ENCODE results near the gene RBM4B. TPM values are rescaled to one million over a fixed set of nuclear protein-coding genes. Genes with fewer than 3 reads are reported as not detected.

Gene RBM4B
- total RNA-seq, 1 experiment from 2014 or later: 14.1 TPM

GRCh38 chr11:66708701-66709100 is 31.0 kb upstream of the RBM4B start:
- Mint-ChIP-seq H3K27ac (no peak overlapping the region), H3K9me3 (no peaks in the 10 kb centered on the region), H3K4me1 (no peaks in the 10 kb centered on the region), H3K36me3 (peaks cover 36% of the 10 kb centered on the region), H3K4me3 (no peak overlapping the region), H3K27me3 (ENCODE audit: low read depth) (no peaks in the 10 kb centered on the region)
- POLR2A ChIA-PET: no interaction called here
- TF ChIP-seq FOXP1 (CRISPR knock-in tag; IDR thresholded peaks at IDR 0.05; ENCODE audit: borderline replicate concordance): no peak
- no peak for TF ChIP-seq CBFB (CRISPR knock-in tag; IDR thresholded peaks at IDR 0.05; ENCODE audit: low read depth)
- no peak for TF ChIP-seq ZSCAN18 (CRISPR knock-in tag; IDR thresholded peaks at IDR 0.05)
- TF ChIP-seq CTCF (IDR thresholded peaks at IDR 0.05): no peak
- TF ChIP-seq IRF2 (CRISPR knock-in tag; IDR thresholded peaks at IDR 0.05; ENCODE audit: borderline replicate concordance, low read depth): no peak
- TF ChIP-seq SMAD3 (CRISPR knock-in tag; IDR thresholded peaks at IDR 0.05; ENCODE audit: borderline replicate concordance): no peak
- CTCF ChIA-PET: no interaction called here
- DNase-seq (ENCODE audit: low spot score): no peak
- no peak for ATAC-seq

- ChIA-PET CTCF (interaction anchor here (0.7 to 1.3 kb wide), 2 partner anchors 13 to 145 kb away, joined by 3 read pairs; no protein-coding TSS in a partner anchor), POLR2A (no interaction called here)
- Mint-ChIP-seq H3K4me3 (no peak overlapping the region), H3K27me3 (ENCODE audit: low read depth) (no peaks in the 10 kb centered on the region), H3K9me3 (no peaks in the 10 kb centered on the region), H3K27ac (no peak overlapping the region), H3K36me3 (peaks cover 32% of the 10 kb centered on the region), H3K4me1 (no peaks in the 10 kb centered on the region)
- ATAC-seq (no peak), DNase-seq (ENCODE audit: low spot score) (no peak)
- TF ChIP-seq OVOL2 (CRISPR knock-in tag; IDR thresholded peaks at IDR 0.05; ENCODE audit: borderline replicate concordance): no peak
- TF ChIP-seq KAT7 (CRISPR knock-in tag; IDR thresholded peaks at IDR 0.05; ENCODE audit: borderline replicate concordance): no peak
- no peak for TF ChIP-seq JUN (CRISPR knock-in tag; IDR thresholded peaks at IDR 0.05)
- no peak for TF ChIP-seq ARID4B (CRISPR knock-in tag; IDR thresholded peaks at IDR 0.05; ENCODE audit: borderline replicate concordance)
- no peak for TF ChIP-seq ZNF396 (CRISPR knock-in tag; IDR thresholded peaks at IDR 0.05; ENCODE audit: borderline replicate concordance)
- no peak for TF ChIP-seq PREB (CRISPR knock-in tag; IDR thresholded peaks at IDR 0.05; ENCODE audit: borderline replicate concordance)
Observed at GRCh38 chr11:66708094-66708493, 30.4 kb upstream of the RBM4B start.

- Mint-ChIP-seq H3K27me3 (ENCODE audit: low read depth) (no peaks in the 10 kb centered on the region), H3K27ac (no peak overlapping the region), H3K9me3 (no peaks in the 10 kb centered on the region), H3K4me1 (no peaks in the 10 kb centered on the region), H3K36me3 (peaks cover 32% of the 10 kb centered on the region), H3K4me3 (no peak overlapping the region)
- ATAC-seq (no peak), DNase-seq (ENCODE audit: low spot score) (no peak)
- ChIA-PET CTCF (interaction anchor here (0.7 to 1.4 kb wide), 3 partner anchors 12 to 145 kb away, joined by 3 to 4 read pairs (median 3); no protein-coding TSS in a partner anchor), POLR2A (no interaction called here)
- TF ChIP-seq ZNF281 (CRISPR knock-in tag; IDR thresholded peaks at IDR 0.05) (no peak), ERG (CRISPR knock-in tag; IDR thresholded peaks at IDR 0.05) (no peak), FOXP1 (CRISPR knock-in tag; IDR thresholded peaks at IDR 0.05; ENCODE audit: borderline replicate concordance) (no peak), NFYB (CRISPR knock-in tag; conservative IDR thresholded peaks at IDR 0.05; ENCODE audit: low read depth) (no peak), TEAD1 (CRISPR knock-in tag; IDR thresholded peaks at IDR 0.05) (no peak), NR1H2 (CRISPR knock-in tag; IDR thresholded peaks at IDR 0.05) (no peak), MYBL2 (CRISPR knock-in tag; IDR thresholded peaks at IDR 0.05) (no peak)
Observed at GRCh38 chr11:66707486-66707885, 29.8 kb upstream of the RBM4B start.

All from WTC11 (cell line).